HG03354 (cell line): ENCODE results near the gene LEKR1.
"Not testable (repeated sequence)": the region's sequence is repeated elsewhere in the genome, so short reads cannot be mapped to it uniquely, and the experiment has no call there.

ENCODE experiments used
- ATAC-seq: cut with Tn5 transposase; IDR thresholded peaks from one replicate; pipeline ENCODE4 v1.9.1; 2021; ENCODE audit warnings: mild to moderate bottlenecking; ENCODE audit not compliant: unreplicated experiment, poor library complexity, severe bottlenecking

The LEKR1 gene

GRCh38 chr3:156892701-156893100 lies 66.5 kb downstream of the LEKR1 start:
- no peak for ATAC-seq

DNA sequence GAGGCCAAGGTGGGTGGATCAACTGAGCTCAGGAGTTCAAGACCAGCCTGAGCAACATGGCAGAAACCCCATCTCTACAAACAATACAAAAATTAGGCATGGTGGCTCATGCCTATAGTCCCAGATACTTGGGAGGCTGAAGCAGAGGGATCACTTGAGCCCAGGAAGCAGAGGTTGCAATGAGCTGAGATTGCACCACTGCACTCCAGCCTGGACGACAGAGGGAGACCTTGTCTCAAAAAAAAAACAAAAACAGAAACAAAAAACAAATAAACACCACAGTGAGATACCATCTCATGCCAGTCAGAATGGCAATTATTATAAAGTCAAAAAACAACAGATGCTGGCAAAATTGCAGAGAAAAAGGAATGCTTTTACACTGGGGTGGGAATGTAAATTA lies 69.2 kb downstream of the LEKR1 start:
- not testable (repeated sequence) for ATAC-seq

DNA sequence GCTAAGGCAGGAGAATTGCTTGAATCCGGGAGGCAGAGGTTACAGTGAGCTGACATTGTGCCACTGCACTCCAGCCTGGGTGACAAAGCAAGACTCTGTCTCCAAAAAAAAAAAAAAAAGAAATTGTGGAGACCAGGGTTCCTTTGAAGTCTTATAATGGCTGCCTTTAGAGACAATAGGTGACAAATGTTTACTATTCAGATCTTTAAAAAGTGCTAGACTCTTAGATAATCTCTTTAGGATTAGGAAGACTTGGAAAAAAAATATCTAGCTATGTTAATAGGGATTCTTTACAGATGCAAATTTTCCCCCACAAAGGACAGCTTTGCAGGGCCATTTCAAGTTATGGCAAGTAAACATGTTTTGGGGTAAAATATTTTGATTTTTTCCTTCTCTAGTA lies 71.7 kb downstream of the LEKR1 start:
- not testable (repeated sequence) for ATAC-seq

GRCh38 chr3:156898296-156898880 lies 72.2 kb downstream of the LEKR1 start:
- ATAC-seq, result no peak

DNA sequence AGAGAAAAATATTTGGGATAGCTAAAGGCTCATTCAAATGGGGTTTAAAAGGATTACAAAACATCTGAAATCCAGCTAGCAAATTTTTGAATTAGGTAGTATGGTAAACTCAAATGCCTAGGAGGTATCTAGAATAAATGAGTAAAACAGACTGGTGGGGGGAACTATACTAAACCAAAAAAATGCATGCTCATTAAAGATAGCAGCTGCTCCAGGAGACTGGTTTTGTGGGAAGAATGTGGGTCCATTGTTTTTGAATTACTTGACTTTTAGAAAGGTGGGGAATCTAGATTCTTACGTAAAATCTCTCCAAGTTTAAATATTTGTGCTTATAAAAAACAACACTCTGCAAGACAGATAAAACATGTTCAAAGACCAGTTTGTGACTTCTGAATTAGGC lies 73.8 kb downstream of the LEKR1 start:
- no peak for ATAC-seq

DNA sequence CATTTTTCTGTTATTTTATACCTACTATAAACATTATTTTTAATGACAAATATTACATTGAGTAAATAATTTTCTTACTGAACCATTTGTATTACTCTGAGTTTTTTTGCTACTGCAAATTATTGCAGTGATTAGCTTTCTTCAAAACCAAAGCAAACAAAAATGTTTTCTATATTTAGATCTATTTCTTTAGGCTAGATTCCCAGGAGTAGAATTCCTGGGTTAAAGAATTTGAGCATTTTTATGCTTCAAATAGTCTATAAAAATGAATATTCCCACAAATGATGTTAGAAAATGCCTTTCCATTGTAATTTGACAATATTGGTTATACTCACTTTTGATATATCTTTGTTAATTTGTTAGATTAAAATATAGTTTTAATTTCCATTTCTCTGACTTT lies 76.8 kb downstream of the LEKR1 start:
- ATAC-seq, result no peak

DNA sequence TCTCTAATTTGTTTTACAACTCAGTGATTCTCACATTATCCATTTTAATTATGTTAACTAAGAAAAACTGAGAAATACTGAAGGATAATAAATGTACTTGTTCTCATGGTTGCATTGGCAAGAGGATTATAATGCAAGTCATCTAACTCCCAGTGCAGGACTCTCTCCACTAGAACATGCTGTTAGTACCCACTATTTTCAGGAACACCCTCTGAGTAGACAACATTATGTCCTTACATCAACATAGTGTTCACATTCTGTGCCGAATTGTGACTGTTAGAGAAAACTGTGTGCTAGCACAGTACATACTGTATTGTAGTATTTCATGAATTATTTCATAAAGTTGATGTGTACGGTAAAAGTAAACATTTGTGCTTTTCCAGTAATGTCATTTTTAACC lies 80.1 kb downstream of the LEKR1 start:
- ATAC-seq, result no peak

- no peak for ATAC-seq
Measured at GRCh38 chr3:156908398-156908797, 82.2 kb downstream of the LEKR1 start.

DNA sequence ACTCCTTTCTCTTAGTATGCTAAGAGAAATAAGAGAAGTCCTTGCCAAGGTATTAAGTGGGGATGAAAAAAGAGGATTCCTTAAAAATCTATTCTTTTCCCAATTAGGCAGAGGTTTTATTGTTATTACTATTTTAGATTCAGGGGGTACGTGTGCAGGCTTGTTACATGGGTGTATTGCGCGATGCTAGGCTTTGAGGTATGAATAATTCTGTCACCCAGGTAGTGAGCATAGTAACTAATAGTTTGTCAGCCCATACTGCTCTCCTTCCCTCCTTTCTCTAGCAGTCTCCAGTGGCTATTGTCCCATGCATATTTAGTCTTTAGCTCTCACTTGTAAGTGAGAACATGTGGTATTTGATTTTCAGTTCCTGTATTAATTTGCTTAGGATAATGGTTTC lies 83.9 kb downstream of the LEKR1 start:
- ATAC-seq, result no peak

DNA sequence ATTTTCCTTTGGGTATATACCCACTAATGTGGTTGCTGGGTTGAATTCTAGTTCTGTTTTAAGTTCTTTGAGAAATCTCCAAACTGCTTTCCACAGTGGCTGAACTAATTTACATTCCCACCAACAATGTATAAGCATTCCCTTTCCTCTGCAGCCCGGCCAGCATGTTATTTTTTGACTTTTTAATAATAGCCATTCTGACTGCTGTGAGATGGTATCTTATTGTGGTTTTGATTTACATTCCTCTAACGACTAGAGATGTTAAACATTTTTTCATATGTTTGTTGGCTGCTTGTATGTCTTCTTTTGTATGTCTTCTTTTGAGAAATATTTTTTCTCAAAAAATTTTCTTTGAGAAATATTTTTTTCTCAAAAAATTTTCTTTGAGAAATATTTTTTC lies 84.7 kb downstream of the LEKR1 start:
- ATAC-seq, result not testable (repeated sequence)

GRCh38 chr3:156914300-156914699 lies 88.1 kb downstream of the LEKR1 start:
- not testable (repeated sequence) for ATAC-seq

GRCh38 chr3:156915372-156915771 lies 89.2 kb downstream of the LEKR1 start:
- no peak for ATAC-seq

DNA sequence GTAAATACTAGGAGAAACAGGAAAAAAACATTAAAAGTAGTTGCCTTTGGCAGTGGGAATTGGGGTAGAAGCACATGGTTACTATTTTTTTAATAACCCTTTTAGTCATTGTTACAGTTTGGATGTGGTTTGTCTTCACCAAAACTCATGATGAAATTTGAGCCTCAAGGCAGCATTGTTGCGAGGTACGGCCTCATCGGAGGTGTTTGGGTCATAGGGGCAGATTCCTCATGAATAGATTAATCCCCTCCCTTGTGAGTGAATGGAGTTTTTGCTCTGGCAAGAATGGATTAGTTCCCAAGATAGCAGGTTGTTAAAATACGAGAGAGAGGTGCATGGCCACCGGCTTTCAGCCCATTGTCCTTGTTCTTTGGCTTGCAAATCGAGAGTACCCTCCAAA lies 92.6 kb downstream of the LEKR1 start:
- ATAC-seq, result no peak

DNA sequence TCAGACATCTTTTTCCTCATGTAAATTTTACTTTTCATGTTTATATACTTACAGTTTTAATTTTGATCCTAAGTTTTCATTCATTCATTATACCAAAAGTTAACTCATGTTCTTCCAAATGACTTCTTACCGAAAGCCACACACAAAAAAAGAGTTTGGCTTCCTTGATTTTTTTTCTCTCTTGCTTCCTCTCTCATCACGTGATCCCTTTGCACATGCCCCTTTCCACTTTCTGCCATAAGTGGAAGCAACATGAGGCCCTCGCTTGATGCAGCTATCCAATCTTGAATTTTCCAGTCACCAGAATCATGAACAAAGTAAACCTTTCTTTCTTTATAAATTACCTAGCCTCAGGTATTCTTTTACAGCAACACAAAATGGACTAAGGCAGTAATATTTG lies 93.7 kb downstream of the LEKR1 start:
- ATAC-seq, result no peak

DNA sequence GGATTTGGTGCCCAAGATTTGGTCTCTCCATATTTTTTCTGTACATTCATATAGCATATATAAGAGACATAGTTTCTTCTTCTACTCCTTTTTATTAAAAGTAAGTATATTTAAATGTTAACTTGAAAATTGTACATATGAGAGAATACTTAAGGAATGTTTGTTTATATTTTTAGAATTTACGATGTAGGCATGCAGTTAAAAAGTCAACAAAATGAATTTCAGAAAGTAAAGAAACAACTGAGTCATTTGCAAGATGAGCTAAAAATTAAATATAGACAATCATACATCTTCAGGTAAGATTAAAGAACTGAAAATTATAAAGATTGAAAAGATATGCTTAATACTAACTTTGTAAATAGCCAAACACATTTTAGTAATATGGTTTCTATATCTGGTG lies 94.2 kb downstream of the LEKR1 start:
- ATAC-seq, result no peak

DNA sequence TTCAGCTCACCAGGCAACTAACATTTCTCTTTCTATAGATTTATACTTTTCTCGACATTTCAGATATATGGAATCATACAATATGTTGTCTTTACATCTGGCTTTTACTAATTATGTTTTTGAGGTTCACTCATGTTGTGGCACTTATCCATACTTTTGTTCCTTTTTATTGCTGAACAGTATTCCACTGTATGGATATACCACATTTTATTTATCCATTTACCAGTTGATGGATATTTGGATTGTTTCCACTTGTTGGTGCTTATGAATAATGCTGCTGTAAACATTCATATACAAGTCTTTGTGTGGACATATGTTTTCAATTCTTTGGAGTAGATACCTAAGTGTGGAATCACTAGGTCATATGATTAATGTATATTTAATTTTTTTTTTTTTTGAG lies 97.2 kb downstream of the LEKR1 start:
- ATAC-seq, result no peak

GRCh38 chr3:156938724-156939123 lies 112.6 kb downstream of the LEKR1 start:
- ATAC-seq, result no peak

DNA sequence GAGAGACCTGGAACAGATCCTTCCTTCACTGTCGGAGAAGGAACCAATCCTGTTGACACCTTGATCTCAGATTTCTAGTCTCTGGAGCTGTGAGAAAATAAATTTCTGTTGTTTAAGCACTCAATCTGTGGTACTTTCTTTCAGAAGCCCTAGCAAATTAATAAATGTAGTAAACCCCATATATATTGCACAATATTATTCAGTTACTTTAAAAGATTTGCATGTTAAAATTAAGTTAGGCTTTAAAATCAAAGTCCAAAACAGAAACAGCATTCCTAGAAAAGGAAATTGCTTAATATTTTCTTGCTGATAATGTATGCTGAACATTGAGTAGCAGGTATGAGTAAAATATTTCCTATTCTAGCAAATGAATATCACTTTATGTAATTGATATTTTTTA lies 113.2 kb downstream of the LEKR1 start:
- no peak for ATAC-seq

GRCh38 chr3:156941311-156941710 lies 115.2 kb downstream of the LEKR1 start:
- no peak for ATAC-seq

DNA sequence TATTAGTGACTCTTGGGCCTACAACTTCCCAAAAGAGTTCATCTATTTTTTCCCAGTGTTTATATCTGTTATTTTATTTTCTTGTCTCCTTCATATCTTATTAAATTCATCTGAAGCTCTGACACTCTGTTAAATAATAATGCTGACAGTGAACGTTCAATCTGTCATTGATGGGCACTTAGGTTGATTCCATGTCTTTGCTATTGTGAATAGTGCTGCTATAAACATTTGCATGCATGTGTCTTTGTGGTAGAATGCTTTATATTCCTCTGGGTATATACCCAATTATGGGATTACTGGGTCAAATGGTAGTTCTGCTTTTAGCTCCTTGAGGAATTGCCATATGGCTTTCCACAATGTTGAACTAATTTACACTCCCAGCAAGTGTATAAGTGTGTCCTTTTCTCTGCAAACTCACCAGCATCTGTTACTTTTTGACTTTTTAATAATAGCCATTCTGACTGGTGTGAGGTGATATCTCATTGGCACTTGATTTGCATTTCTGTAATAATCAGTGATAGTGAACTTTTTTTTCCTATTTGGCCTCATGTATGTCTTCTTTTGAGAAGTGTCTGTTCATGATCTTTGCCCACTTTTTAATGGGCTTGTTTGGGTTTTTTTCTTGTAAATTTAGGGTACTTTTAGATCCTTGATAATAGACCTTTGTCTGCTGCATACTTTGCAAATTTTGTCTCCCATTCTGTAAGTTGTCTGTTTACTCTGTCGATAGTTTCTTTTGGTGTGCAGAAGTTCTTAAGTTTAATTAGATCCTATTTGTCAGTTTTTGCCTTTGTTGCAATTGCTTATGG lies 122.5 kb downstream of the LEKR1 start:
- no peak for ATAC-seq

- no peak for ATAC-seq
Measured at GRCh38 chr3:156952011-156952410, 125.9 kb downstream of the LEKR1 start.

DNA sequence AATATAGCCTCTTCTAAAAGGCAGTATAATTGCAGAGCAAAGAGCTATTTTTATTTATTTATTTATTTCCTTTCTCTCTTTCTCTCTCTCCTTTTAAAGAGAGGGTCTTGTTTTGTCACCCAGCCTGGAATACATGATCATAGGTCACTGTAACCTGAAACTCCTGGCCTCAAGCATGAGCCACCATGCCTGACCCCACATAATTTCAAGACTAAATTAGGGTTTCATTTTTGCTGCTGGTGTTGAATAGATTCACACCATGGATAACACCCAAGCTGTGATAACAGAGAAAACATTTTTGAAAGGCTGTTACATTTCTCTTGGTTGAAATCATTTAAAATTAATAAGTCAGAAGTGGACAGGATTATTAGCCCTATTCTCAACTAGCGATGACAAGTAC lies 131.6 kb downstream of the LEKR1 start:
- peak; percentile 96 for ATAC-seq
